Prostate gland (tissue), 2 donors: Measurements from ENCODE around the gene C7orf25.

Experiments used
- POLR2AphosphoS5 ChIP-seq: sonication (generic); formaldehyde crosslinking; IDR thresholded peaks from one replicate; pipeline ENCODE4 v1.6.1; 2017; ENCODE audit warnings: antibody characterized with exemption
- TF ChIP-seq, protein P1 (sequence below), 4 experiments: fragments of 200-600 bp in 2 of 4; fragments of 450-650 bp in 2 of 4; sonication (generic) in 2 of 4; IDR thresholded peaks; 1 replicate in 3 of 4; 2 replicates in 1 of 4; pipeline ENCODE4 v1.5.1; 2016 to 2019; ENCODE audit warnings: antibody characterized with exemption in 4 of 4, mild to moderate bottlenecking in 2 of 4, moderate library complexity in 2 of 4

DNA sequence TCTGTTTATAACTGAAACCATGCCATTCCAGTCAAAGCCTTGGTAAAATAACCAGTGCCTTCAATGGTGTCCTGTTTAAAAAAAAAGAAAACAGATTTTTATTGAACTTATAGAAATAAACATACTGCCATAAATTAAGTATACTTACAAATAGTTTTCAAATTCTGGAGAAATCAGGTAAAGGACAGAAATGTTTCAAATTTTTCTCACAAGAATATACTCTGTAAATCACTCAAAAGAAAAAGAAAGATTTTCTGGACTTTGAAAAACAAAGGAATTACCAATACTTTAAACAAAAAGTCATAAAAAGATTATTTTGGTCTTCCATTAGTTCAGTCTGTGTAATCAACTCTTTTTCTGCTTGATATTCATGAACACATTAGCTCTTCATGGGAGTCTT, 44.2 kb upstream of the C7orf25 start:
- TF ChIP-seq, protein P1, sequence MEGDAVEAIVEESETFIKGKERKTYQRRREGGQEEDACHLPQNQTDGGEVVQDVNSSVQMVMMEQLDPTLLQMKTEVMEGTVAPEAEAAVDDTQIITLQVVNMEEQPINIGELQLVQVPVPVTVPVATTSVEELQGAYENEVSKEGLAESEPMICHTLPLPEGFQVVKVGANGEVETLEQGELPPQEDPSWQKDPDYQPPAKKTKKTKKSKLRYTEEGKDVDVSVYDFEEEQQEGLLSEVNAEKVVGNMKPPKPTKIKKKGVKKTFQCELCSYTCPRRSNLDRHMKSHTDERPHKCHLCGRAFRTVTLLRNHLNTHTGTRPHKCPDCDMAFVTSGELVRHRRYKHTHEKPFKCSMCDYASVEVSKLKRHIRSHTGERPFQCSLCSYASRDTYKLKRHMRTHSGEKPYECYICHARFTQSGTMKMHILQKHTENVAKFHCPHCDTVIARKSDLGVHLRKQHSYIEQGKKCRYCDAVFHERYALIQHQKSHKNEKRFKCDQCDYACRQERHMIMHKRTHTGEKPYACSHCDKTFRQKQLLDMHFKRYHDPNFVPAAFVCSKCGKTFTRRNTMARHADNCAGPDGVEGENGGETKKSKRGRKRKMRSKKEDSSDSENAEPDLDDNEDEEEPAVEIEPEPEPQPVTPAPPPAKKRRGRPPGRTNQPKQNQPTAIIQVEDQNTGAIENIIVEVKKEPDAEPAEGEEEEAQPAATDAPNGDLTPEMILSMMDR (IDR thresholded peaks at IDR 0.05), result no peak
- no peak for TF ChIP-seq POLR2AphosphoS5
